Nephron progenitor cell (in vitro differentiated cells): Measurements from ENCODE around the gene PALLD.

Experiments used
- DNase-seq: peaks from one replicate; pipeline ENCODE4 v3.0.0; 2021
- H3K27ac Mint-ChIP-seq: 2 replicates; pipeline ENCODE4 v1.8.0; 2021; ENCODE audit warnings: mild to moderate bottlenecking, moderate library complexity, mixed read lengths
- H3K27me3 Mint-ChIP-seq: 2 replicates; pipeline ENCODE4 v1.8.0; 2021; ENCODE audit warnings: mild to moderate bottlenecking, low read depth, mixed read lengths; ENCODE audit not compliant: poor library complexity
- H3K36me3 Mint-ChIP-seq: 2 replicates; pipeline ENCODE4 v1.8.0; 2021; ENCODE audit warnings: low read depth, mixed read lengths
- H3K4me1 Mint-ChIP-seq: 2 replicates; pipeline ENCODE4 v1.8.0; 2021; ENCODE audit warnings: mixed read lengths
- H3K4me3 Mint-ChIP-seq: 2 replicates; pipeline ENCODE4 v1.8.0; 2021; ENCODE audit warnings: mild to moderate bottlenecking, moderate library complexity, mixed read lengths
- H3K9me3 Mint-ChIP-seq: 2 replicates; pipeline ENCODE4 v1.8.0; 2021; ENCODE audit warnings: mild to moderate bottlenecking, moderate library complexity, mixed read lengths
- CTCF ChIP-seq: fragments of 200-600 bp; sonication (generic); IDR thresholded peaks from 2 replicates; pipeline ENCODE4 v1.5.0; 2021; ENCODE audit warnings: antibody characterized with exemption

Gene PALLD

GRCh38 chr4:168881781-168882420, 385.0 kb downstream of the PALLD start:
- Mint-ChIP-seq H3K9me3 (no peaks in the 10 kb centered on the region), H3K4me1 (peaks cover 44% of the 10 kb centered on the region), H3K27ac (peak overlapping the region; percentile 34), H3K36me3 (peaks cover 54% of the 10 kb centered on the region), H3K27me3 (no peaks in the 10 kb centered on the region), H3K4me3 (no peak overlapping the region)
- DNase-seq, result no peak
- TF ChIP-seq CTCF, result no peak

GRCh38 chr4:168882650-168883233, 385.9 kb downstream of the PALLD start:
- Mint-ChIP-seq H3K4me1 (peaks cover 44% of the 10 kb centered on the region), H3K27ac (no peak overlapping the region), H3K36me3 (peaks cover 60% of the 10 kb centered on the region), H3K27me3 (no peaks in the 10 kb centered on the region), H3K4me3 (no peak overlapping the region), H3K9me3 (no peaks in the 10 kb centered on the region)
- no peak for TF ChIP-seq CTCF
- no peak for DNase-seq

GRCh38 chr4:168883513-168883912, 386.7 kb downstream of the PALLD start:
- H3K9me3 Mint-ChIP-seq, result no peaks in the 10 kb centered on the region
- no peak for TF ChIP-seq CTCF
- DNase-seq, result no peak
- peaks cover 64% of the 10 kb centered on the region for H3K36me3 Mint-ChIP-seq
- H3K4me3 Mint-ChIP-seq, result no peak overlapping the region
- H3K27ac Mint-ChIP-seq, result no peak overlapping the region
- H3K27me3 Mint-ChIP-seq, result no peaks in the 10 kb centered on the region
- peaks cover 48% of the 10 kb centered on the region for H3K4me1 Mint-ChIP-seq

- Mint-ChIP-seq H3K4me1 (peaks cover 45% of the 10 kb centered on the region), H3K27ac (peak overlapping the region; percentile 44), H3K27me3 (no peaks in the 10 kb centered on the region), H3K36me3 (peaks cover 68% of the 10 kb centered on the region), H3K4me3 (no peak overlapping the region), H3K9me3 (no peaks in the 10 kb centered on the region)
- no peak for TF ChIP-seq CTCF
- no peak for DNase-seq
Observed at GRCh38 chr4:168884251-168885124, 387.6 kb downstream of the PALLD start.

GRCh38 chr4:168885400-168885799, 388.5 kb downstream of the PALLD start:
- no peak for DNase-seq
- H3K36me3 Mint-ChIP-seq, result peaks cover 77% of the 10 kb centered on the region
- H3K9me3 Mint-ChIP-seq, result no peaks in the 10 kb centered on the region
- H3K4me3 Mint-ChIP-seq, result no peak overlapping the region
- peaks cover 36% of the 10 kb centered on the region for H3K4me1 Mint-ChIP-seq
- H3K27me3 Mint-ChIP-seq, result no peaks in the 10 kb centered on the region
- no peak for TF ChIP-seq CTCF
- no peak overlapping the region for H3K27ac Mint-ChIP-seq
